K562 (cell line): ENCODE measurements around the gene UBAP2. TPM values are rescaled to one million over a fixed set of nuclear protein-coding genes. Genes with fewer than 3 reads are reported as not detected.

ENCODE experiments used
- CBFB ChIP-seq: sonication (generic); formaldehyde crosslinking; IDR thresholded peaks from 2 replicates; pipeline ENCODE4 v1.4.0; 2020; ENCODE audit warnings: mild to moderate bottlenecking, missing genetic modification reagents
- CC2D1A ChIP-seq: fragments of 450-650 bp; IDR thresholded peaks from 2 replicates; pipeline ENCODE4 v1.6.1; 2017; ENCODE audit warnings: mild to moderate bottlenecking
- HNRNPL ChIP-seq: fragments of 200-400 bp; formaldehyde crosslinking; IDR thresholded peaks from 2 replicates; pipeline ENCODE4 v1.6.1; 2017; ENCODE audit warnings: low read depth, mild to moderate bottlenecking, low read length
- IFI16 ChIP-seq: fragments of 250-450 bp; sonication (Bioruptor Pico); IDR thresholded peaks from 2 replicates; pipeline ENCODE4 v2.1.2; 2022; ENCODE audit warnings: mild to moderate bottlenecking, inconsistent platforms
- KDM5B ChIP-seq: fragments of 200-600 bp; sonication (generic); IDR thresholded peaks from 2 replicates; pipeline ENCODE4 v1.6.1; 2012; ENCODE audit warnings: low read depth, mild to moderate bottlenecking, moderate library complexity, low read length, control low read depth, inconsistent platforms; ENCODE audit not compliant: insufficient replicate concordance
- MCM2 ChIP-seq: fragments of 450-650 bp; IDR thresholded peaks from 2 replicates; pipeline ENCODE4 v1.6.1; 2017; ENCODE audit warnings: low read depth, mild to moderate bottlenecking
- MXI1 ChIP-seq: IDR thresholded peaks from 2 replicates; pipeline ENCODE4 v1.6.1; 2011; ENCODE audit warnings: low read depth, mild to moderate bottlenecking, improper control_type of control experiment, low read length
- NUFIP1 ChIP-seq: fragments of 450-650 bp; IDR thresholded peaks from 2 replicates; pipeline ENCODE4 v1.6.1; 2018; ENCODE audit not compliant: partially characterized antibody
- PHF8 ChIP-seq: fragments of 200-600 bp; sonication (generic); IDR thresholded peaks from 2 replicates; pipeline ENCODE4 v1.6.1; 2012; ENCODE audit warnings: mixed run types, mild to moderate bottlenecking, inconsistent platforms, low read length, moderate library complexity, borderline replicate concordance
- POLR2A ChIP-seq: fragments of 450-650 bp; conservative IDR thresholded peaks from 2 replicates; pipeline ENCODE4 v1.6.1; 2016
- POLR2AphosphoS5 ChIP-seq: IDR thresholded peaks from 2 replicates; pipeline ENCODE4 v1.6.1; 2011; ENCODE audit warnings: mild to moderate bottlenecking, low read depth, low read length, moderate library complexity; ENCODE audit not compliant: control insufficient read depth, insufficient read depth
- SP1 ChIP-seq: sonication (generic); formaldehyde crosslinking; IDR thresholded peaks from 2 replicates; pipeline ENCODE4 v1.8.1; 2022; ENCODE audit warnings: mild to moderate bottlenecking, missing genetic modification reagents
- WHSC1 ChIP-seq: IDR thresholded peaks from one replicate; pipeline ENCODE4 v1.6.1; 2012; ENCODE audit warnings: low read length, control low read depth, inconsistent platforms
- ZNF146 ChIP-seq: IDR thresholded peaks from one replicate; pipeline ENCODE4 v1.6.1; 2018; ENCODE audit warnings: missing compliant biosample characterization; ENCODE audit not compliant: unreplicated experiment
- ZNF408 ChIP-seq: fragments of 250-450 bp; sonication (Bioruptor Pico); IDR thresholded peaks from 2 replicates; pipeline ENCODE4 v1.4.0; 2020; ENCODE audit warnings: low read depth, mild to moderate bottlenecking, moderate library complexity
- ZNF707 ChIP-seq: fragments of 250-450 bp; sonication (Bioruptor Pico); conservative IDR thresholded peaks from 2 replicates; pipeline ENCODE4 v1.8.0; 2022; ENCODE audit warnings: inconsistent platforms, mild to moderate bottlenecking, moderate library complexity
- polyA plus RNA-seq, 8 experiments: library from polyadenylated mRNA; depleted of rRNA in 4 of 8; stranded (reverse) in 5 of 8; unstranded in 3 of 8; fragments of >200 nt; fragmentation: Nextera tagmentation in 2 of 8; fragmentation: Illumina TruSeq in 1 of 8; extraction: Ambion mirVana in 2 of 8; extraction: Trizol in 1 of 8; gene quantifications; 2 replicates each; pipeline versions ENCODE4 v1.2.1 to v1.2.3, GENCODE V29; 2011 to 2014; ENCODE audit warnings: inconsistent platforms in 1 of 8, missing spikeins in 1 of 8
- total RNA-seq, 7 experiments: library from RNA; depleted of rRNA in 6 of 7; stranded (reverse); fragments of >200 nt in 6 of 7; fragmentation: Illumina TruSeq in 2 of 7; extraction: Trizol in 2 of 7; gene quantifications; 2 replicates each; pipeline versions ENCODE4 v1.2.1 to v1.2.3, GENCODE V29; 2011 to 2021; ENCODE audit warnings: low replicate concordance in 1 of 7
- TF ChIP-seq, protein P1 (sequence below), 2 experiments: fragments of 450-650 bp; IDR thresholded peaks; 2 replicates each; pipeline ENCODE4 v1.6.1; 2018; ENCODE audit warnings: mild to moderate bottlenecking in 2 of 2, low read depth in 1 of 2; ENCODE audit not compliant: partially characterized antibody in 2 of 2
- TF ChIP-seq, protein P2 (sequence below): fragments of 200-800 bp; sonication (Bioruptor generic); IDR thresholded peaks from 2 replicates; pipeline ENCODE4 v1.6.1; 2017; ENCODE audit warnings: missing genetic modification characterization, missing compliant biosample characterization
- TF ChIP-seq, protein P3 (sequence below): sonication (generic); formaldehyde crosslinking; IDR thresholded peaks from 2 replicates; pipeline ENCODE4 v1.8.0; 2023; ENCODE audit warnings: mild to moderate bottlenecking, missing genetic modification reagents

Gene UBAP2
- total and polyA plus RNA-seq, 9 of the 15 experiments (the other 6 are each of a cell fraction or from before 2014, with no cell fraction given) = 8.7 to 47.9 (median 18.7) TPM

DNA sequence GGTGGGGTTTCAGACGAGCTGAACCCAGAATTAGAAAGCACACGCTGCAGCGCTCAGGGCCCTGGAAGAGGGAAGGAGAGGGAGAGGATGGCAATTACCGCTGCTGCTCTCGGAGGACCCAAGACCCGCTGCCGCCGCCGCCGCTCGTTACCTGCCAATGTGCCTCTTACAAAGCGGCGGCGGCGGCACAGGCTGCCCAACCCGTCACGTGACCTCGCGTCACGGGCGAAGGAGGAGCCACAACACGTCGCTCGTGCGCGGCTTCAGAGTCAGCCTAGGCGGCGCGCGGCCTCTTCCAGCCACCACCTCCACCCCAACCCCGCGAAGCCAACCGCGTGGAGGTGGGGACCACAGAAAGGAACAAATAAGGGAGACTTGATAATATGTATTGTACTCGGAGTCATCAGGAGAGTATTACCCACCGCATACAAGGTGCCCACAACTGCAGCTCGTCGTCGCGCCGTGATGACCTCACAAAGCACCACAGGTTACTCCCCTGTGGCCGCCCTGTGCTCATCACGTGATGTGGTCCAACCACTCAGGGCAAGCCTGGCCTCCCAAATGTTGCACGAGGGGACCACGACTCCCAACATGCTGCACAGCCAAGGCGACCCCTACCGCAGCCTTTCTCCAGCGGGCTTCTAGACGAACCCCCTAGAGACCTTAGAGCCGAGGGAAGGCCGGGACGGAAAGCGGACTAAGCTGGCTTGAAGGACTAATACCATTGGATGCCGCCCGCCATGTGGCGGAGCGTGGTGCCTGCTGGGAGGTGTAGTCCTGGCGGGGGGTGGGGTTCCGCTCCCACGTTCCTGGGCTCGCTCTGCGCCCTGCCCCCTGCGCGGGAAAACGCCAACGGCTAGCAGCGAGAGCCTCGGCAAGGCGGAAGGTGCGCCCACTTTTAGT, at the start of gene UBAP2 (continued):
- TF ChIP-seq ZNF408 (CRISPR knock-in tag) = no peak
- TF ChIP-seq POLR2AphosphoS5 = peak; percentile 69
- no peak for TF ChIP-seq IFI16
- TF ChIP-seq, protein P1, sequence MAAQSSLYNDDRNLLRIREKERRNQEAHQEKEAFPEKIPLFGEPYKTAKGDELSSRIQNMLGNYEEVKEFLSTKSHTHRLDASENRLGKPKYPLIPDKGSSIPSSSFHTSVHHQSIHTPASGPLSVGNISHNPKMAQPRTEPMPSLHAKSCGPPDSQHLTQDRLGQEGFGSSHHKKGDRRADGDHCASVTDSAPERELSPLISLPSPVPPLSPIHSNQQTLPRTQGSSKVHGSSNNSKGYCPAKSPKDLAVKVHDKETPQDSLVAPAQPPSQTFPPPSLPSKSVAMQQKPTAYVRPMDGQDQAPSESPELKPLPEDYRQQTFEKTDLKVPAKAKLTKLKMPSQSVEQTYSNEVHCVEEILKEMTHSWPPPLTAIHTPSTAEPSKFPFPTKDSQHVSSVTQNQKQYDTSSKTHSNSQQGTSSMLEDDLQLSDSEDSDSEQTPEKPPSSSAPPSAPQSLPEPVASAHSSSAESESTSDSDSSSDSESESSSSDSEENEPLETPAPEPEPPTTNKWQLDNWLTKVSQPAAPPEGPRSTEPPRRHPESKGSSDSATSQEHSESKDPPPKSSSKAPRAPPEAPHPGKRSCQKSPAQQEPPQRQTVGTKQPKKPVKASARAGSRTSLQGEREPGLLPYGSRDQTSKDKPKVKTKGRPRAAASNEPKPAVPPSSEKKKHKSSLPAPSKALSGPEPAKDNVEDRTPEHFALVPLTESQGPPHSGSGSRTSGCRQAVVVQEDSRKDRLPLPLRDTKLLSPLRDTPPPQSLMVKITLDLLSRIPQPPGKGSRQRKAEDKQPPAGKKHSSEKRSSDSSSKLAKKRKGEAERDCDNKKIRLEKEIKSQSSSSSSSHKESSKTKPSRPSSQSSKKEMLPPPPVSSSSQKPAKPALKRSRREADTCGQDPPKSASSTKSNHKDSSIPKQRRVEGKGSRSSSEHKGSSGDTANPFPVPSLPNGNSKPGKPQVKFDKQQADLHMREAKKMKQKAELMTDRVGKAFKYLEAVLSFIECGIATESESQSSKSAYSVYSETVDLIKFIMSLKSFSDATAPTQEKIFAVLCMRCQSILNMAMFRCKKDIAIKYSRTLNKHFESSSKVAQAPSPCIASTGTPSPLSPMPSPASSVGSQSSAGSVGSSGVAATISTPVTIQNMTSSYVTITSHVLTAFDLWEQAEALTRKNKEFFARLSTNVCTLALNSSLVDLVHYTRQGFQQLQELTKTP (IDR thresholded peaks at IDR 0.05; ENCODE audit: low read depth in 1 of 2, partially characterized antibody in 2 of 2) = peak in 1 of 2 experiments; percentile 91
- peak; percentile 96 for TF ChIP-seq POLR2A
- TF ChIP-seq MXI1 = 0 out of 2 replicates have a peak, but pooled peaks have one; percentile 22
- peak; percentile 91; the same call in 1 of the 2 replicates for TF ChIP-seq PHF8
- TF ChIP-seq MCM2 = no peak
- TF ChIP-seq, protein P2, sequence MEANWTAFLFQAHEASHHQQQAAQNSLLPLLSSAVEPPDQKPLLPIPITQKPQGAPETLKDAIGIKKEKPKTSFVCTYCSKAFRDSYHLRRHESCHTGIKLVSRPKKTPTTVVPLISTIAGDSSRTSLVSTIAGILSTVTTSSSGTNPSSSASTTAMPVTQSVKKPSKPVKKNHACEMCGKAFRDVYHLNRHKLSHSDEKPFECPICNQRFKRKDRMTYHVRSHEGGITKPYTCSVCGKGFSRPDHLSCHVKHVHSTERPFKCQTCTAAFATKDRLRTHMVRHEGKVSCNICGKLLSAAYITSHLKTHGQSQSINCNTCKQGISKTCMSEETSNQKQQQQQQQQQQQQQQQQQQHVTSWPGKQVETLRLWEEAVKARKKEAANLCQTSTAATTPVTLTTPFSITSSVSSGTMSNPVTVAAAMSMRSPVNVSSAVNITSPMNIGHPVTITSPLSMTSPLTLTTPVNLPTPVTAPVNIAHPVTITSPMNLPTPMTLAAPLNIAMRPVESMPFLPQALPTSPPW (CRISPR knock-in tag) = peak; percentile 54
- no peak for TF ChIP-seq NUFIP1
- TF ChIP-seq KDM5B = peak; percentile 49
- no peak for TF ChIP-seq WHSC1
- 0 out of 2 replicates have a peak, but pooled peaks have one; percentile 2 for TF ChIP-seq ZNF707 (CRISPR knock-in tag)
- peak; percentile 71 for TF ChIP-seq SP1
- peak; percentile 80; the same call in 1 of the 2 replicates for TF ChIP-seq HNRNPL
- TF ChIP-seq, protein P3, sequence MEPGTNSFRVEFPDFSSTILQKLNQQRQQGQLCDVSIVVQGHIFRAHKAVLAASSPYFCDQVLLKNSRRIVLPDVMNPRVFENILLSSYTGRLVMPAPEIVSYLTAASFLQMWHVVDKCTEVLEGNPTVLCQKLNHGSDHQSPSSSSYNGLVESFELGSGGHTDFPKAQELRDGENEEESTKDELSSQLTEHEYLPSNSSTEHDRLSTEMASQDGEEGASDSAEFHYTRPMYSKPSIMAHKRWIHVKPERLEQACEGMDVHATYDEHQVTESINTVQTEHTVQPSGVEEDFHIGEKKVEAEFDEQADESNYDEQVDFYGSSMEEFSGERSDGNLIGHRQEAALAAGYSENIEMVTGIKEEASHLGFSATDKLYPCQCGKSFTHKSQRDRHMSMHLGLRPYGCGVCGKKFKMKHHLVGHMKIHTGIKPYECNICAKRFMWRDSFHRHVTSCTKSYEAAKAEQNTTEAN (CRISPR knock-in tag) = no peak
- peak; percentile 66; the same call in 1 of the 2 replicates for TF ChIP-seq CBFB (CRISPR knock-in tag)
- 0 out of 2 replicates have a peak, but pooled peaks have one; percentile 8 for TF ChIP-seq CC2D1A
- TF ChIP-seq ZNF146 (CRISPR knock-in tag) = no peak
